ENCODE data around the gene HIP1.
"Not testable (repeated sequence)": the region's sequence is repeated elsewhere in the genome, so short reads cannot be mapped to it uniquely, and the experiment has no call there.

HIP1 gene

DNA sequence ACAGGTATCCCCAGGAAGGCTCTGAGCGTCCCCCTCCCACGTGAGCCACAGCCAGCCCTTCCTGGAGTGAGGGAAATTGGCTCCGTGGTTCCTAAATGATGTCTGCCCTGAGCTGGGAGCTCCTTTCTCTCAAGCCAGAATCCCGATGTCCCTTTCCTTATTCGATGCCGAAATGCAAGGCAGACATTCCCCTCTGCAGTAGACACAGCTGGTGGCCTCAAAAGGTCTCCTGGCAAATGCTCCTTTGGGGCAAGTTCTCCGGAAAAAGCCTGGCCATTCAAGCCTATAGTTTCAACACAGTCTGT is 98.9 kb downstream of the HIP1 start:
- DNase-seq (ENCODE audit: low spot score): peak; percentile 44

DNA sequence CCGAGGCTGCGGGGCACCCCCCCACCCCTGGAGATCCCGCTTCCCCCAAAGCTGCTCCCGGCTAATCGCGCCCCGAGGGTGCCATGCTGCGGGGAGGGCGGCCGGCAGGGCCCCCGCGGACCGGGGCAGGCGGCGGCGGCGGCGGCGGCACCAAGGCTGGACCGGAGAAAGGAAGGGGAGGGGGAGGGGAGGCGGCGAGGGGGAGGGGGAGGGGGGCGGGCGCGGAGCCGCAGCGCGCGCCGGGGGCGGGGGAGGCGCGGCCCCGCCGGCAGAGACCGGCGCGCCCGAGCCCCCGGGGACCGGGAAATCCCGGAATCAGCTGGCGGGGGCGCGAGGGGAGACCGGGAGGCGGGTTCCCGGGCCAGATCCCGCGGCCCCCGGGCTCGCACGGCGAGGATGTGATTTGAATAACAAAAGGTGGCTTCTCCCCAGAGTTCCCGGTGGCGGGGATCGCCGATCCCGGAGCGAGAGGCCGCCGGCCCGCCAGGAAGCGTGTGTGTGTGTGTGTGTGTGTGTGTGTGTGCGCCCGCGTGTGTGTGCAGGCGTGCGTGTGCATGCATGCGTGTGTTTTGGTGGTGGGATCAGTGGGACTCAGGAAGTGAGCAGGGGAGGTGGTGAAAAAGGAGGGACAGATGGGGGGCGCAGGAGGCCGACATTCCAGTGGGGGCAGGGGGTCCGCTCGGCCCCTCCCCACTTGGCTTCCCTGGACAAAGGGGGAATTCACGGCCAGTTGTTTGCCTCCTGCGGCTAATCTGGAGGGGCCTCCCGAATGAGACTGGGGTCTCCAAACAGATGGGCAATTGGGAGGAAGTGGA is 99.5 kb downstream of the HIP1 start:
- peak; percentile 18 for DNase-seq (ENCODE audit: low spot score)

DNA sequence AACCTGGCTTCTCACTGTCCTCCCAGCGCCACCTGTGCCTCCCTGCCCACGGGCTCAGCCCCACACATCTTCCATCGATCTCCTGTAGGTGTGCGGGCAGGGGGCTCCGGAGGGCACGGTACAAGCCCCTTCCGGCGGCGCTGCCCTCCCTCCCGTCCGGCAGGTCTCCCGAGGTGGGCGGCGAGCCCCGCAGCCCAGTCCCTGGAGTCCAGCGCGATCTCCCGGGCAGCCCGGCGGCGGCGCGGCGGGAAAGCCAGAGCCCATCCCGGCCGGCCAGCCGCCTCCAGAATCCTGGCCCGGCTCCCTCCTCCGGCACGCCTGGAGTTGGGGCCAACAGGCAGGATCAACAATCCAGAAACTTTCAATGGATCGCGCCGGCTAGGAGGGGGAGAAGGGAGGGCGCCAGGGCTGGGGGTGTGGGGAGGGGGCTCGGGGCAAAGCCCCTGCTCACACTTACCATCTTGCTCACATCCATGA is 100.1 kb downstream of the HIP1 start:
- peak; percentile 30 for DNase-seq (ENCODE audit: low spot score)

DNA sequence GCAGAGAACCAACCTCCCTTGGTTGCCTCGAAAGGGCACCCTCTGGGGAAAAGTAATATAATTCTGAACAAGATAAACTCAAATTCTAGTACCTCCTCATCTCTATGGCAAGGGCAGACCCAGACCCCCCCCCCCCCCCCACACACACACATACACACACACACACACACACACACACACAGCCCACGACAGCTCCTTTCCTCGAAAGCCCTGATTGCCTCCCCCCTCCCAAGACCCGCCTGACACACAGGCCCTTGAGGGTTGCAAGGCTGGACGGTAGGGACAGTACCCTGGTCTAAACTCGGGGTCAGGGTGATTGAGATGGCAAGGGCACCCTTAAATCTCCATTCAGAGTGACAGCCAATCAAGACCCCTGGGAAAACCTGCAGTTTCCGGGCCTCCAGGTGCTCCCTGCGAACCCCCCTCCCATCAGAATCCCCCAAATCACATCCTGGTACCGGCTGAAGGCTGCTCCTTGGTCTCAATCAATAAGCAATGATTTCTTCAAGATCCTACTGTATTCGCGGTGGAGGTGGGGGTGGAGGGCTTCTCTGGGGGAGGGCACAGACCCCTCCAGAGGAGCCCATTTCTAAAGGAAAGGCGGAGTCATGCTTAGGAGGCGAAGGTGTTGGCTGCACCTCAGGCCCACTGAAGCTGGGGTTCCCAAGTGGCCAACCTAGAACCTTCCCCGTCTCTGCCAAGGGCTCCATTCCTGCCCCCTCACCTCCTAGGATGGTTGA is 100.7 kb downstream of the HIP1 start:
- no peak for DNase-seq (ENCODE audit: low spot score)

DNA sequence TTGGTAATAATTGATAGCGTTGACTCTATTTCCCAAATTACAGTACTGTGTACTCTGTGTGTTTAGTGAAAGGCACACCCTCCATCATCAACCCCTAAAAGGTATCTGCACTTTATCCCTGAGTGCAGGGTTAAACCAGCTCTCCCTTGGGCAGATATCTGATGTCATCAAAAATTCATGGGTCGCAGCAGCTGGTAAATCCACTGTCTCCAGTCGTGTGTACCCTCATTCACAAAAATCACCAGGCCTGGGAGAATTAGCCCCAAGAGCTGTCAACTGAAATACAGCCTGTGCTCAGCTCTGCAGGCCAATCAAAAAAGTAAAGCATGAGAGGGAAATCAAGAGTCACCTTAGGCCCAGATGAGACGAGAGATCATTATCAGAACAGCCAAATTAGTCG is 103.7 kb downstream of the HIP1 start:
- no peak for DNase-seq (ENCODE audit: low spot score)

DNA sequence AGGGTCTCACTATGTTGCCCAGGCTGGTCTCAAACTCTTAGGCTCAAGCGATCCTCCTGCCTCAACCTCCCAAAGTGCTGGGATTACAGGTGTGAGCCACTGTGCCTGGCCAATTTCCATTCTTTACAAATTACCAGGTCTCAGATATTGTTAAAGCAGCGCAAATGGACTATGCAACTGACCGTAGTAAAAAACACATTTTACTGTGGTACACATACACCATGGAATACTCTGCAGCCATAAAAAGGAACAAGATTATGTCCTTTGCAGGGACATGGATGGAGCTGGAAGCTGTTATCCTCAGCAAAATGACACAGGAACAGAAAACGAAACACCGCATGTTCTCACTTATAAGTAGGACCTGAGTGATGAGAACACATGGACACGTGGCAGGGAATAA is 106.2 kb downstream of the HIP1 start:
- DNase-seq (ENCODE audit: low spot score): not testable (repeated sequence)

DNA sequence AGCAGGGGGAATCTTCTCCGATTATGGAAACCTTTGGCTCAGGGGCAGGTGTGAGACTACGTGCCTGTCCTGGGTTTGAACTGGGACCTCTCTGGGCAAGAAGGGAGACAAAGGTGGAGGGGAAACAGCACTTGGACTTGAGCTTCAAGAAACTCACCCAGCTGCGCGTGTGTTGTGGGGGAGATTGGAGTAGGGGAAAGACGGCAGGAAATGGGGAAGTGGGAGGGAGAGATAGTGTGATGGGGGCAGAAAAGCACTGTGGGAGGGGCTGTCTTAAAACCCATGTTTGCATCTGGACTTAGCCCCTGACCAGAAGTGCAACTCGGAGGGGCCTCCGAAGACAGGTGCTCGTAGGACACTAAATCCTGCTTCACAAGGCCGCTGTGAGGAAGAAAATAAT is 107.0 kb downstream of the HIP1 start:
- no peak for DNase-seq (ENCODE audit: low spot score)

DNA sequence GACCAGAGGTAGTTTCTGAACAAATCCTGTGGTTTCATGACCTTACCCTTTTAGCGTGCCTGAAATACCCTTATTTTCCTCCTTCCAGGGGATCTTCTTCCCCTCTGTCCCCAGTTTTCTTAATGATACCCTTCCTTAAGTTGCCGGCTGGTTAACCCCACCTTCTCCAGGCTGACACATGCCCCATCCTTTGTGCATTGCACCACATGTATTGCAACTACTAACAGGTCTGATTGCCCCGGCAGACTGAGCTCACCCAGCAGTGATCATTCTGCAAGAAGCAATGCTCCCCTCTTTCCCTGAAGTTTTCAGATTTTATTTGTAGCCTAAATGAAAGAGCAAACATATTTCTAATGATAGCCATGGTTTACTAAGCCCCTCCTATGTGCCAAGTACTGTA is 108.2 kb downstream of the HIP1 start:
- no peak for DNase-seq (ENCODE audit: low spot score)

DNA sequence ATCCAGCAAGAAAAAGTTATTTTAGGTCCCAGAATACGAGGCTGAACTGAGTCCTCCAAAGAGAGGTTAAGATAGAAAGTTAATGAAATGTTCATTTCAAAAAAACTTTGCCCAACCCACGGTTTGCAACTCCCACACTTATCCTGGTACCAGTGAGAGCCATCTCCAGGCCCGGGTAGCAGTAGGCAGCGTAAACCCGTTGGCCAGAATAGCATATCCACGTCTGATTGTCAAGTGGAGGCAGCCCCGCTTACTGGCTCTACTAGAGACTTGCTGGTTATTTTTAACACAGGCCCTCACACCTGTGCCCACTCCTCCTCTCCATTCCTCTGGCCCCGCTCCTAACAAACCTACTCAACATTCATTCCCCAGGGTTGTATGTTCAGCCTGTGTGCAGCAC is 109.7 kb downstream of the HIP1 start:
- DNase-seq (ENCODE audit: low spot score): no peak

DNA sequence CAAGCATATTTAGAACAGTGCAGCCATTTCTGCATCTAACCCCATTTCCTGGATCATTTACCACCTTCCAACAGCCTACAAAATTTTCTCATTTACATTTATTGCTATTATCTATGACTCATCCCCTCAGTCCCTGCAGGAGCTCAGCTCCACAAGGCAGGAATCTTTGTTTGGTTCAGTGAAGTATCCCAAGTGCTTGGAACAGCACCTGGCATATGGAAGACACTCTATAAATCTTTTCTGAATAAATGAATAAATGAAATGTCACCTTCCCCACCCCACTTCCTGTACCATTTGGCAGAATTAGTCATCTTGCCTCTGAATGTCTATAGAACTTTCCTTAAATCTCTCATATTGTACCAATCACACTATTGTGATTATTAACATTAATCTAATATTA is 110.7 kb downstream of the HIP1 start:
- no peak for DNase-seq (ENCODE audit: low spot score)

DNA sequence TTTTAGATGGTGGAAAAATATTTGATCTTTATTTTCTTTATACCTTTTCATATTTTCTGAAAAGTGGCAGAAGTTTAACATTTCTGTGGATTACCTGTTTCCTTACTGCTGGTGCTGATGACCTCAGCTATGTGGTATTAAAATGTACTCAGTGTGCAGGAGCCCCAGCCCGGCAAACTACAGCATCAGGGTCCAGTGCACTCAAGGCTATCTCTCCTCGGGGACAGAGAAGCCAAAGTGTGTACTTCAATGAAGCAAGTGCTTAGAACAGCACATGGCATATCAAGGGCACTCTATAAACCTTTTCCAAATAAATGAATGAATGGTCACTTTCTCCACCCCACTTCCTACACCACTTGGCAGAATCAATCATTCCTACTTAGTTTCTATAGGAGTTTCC is 111.8 kb downstream of the HIP1 start:
- no peak for DNase-seq (ENCODE audit: low spot score)

DNA sequence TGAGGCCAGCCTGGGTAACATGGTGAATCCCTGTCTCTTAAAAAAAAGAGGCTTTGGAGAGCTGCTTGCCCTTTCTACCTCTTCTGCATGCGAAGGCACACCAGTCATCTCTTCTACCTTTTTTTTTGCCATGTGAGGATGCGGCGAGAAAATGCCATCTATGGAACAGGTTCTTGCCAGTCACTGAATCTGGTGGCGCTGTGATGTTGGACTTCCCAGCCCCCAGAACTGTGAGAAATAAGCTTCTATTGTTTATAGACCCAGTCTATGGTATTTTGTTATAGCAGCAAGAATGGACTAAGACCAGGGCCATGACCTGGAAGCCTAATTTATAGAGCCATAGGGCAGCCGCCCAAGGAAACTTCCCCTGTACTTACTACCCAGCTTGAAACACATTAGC is 112.9 kb downstream of the HIP1 start:
- DNase-seq (ENCODE audit: low spot score): no peak

DNA sequence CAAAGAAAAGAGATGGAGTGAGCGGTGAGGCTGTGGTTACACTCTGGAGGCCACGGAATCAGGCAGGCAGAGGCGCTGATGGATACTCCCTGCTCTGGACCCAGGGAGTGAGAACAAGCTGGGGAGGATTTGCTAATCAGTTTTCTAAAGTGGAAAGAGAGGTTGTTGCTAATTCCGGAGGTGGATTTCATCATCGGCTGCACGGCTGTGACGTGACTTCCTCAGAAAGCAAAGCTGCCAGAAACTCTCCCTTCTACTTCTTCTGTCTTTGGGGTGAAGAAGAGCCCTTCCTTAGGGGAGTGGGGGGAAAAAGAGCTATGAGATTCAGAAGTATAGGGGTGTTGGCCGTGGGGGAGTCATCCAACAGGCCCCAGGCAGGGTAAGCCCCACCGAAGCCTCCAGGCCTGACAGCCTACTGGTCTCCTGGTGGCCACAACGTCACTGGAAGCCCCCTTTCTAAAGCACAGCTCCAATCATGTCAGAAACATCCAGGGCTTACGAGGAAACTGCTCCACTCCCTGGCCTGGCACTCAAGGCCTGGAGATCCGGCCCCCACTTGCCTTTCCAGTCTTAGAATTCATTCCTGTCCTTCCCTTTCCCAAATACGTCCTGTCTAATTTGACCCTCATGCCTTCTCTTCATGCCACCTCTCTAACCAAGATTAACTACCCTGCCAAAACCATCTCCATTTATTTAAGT is 114.5 kb downstream of the HIP1 start:
- DNase-seq (ENCODE audit: low spot score): no peak

DNA sequence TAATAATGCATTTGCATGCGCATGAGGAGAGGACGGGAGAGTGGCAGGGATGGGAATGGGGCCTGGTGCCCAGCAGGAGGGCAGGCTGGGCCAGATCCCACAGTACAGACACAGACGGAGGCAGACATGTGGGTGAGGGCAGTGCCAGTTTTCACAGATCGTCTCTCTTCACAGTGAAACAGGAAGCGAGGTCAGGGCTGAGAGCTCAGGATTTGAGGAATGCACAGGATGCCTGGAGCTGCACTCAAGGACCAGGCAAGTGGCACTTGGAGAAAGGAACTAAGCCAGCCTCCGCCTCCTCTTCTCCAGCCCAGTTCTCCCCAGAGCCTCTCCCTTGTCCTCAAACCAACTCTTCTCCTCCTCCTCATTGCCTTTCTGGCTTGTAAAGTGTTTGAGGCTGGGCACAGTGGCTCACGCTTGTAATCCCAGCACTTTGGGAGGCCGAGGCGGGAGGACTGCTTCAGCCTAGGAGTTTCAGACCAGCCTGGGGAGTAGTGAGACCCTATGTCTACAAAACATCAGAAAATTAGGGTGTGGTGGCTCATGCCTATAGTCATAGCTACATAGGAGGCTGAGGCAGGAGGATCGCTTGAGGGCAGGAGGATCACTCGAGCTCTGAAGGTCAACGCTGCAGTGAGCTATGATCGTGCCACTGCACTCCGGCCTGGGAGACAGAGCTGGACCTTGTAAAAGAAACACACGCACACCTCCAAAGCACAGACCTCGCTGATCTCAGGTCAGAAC is 115.2 kb downstream of the HIP1 start:
- peak; percentile 91 for DNase-seq (ENCODE audit: low spot score)

DNA sequence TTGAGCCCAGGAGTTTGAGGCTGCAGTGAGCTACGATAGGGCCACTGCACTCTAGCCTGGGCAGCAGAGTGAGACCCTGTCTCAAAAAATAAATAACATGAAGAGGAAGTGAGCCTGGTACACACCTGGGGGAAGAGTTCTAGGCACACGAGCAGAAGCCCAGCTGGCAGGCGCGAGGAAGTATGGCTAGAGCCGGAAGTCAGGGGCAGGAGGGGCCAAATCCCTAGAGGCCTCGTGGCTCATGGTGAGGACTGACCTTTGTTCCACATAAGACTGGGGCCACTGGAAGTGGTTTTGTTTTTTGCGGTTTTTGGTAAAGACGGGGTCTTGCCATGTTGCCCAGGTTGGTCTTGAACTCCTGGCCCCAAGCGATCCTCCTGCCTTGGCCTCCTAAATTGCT is 117.6 kb downstream of the HIP1 start:
- DNase-seq (ENCODE audit: low spot score): no peak

DNA sequence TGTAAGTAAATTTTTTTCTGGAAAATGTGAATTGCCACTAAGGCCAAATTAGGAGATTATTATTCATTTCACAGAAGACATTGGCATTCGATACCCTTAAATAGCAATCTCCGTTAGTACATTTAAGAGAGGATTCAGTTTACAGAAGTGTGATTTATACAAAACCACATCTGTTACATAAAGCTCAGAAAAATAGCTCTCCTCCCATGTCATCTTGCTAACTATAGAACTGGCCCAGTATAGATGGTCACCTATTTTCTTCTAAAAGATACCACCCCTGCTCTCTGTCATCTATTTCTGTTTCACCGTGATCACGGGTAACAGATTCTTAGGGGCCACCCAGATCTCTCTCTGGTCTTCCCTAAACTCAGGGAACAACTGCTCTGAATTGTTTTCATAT is 119.1 kb downstream of the HIP1 start:
- DNase-seq (ENCODE audit: low spot score): no peak

DNA sequence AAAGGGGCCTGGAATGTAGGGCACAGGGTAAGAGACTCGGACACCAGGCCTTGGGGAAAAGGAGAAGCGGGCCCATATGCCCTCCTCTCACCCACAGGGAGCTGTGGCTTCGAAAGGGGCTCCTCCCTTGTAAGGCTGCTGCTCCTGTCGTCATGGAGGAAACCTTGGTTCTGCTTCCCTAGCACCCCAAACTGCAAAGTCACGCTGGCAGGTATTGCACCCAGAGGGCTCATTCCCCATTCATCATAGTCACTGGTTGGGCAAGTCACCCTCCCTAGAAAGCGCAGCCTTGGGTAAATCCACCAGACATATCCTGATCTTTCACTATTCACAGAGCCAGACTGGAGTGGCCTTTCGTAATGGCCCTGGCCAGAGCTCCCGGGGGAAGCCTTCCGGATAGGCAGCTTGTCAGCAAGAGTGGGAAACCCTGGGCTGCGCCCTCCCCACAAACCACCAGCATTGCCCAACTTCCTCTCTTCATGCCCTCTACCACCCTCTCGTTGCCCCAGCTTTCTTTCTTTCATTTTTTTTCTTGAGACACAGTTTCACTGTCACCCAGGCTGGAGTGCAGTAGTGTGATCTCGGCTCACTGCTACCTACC is 121.0 kb downstream of the HIP1 start:
- no peak for DNase-seq (ENCODE audit: low spot score)

DNA sequence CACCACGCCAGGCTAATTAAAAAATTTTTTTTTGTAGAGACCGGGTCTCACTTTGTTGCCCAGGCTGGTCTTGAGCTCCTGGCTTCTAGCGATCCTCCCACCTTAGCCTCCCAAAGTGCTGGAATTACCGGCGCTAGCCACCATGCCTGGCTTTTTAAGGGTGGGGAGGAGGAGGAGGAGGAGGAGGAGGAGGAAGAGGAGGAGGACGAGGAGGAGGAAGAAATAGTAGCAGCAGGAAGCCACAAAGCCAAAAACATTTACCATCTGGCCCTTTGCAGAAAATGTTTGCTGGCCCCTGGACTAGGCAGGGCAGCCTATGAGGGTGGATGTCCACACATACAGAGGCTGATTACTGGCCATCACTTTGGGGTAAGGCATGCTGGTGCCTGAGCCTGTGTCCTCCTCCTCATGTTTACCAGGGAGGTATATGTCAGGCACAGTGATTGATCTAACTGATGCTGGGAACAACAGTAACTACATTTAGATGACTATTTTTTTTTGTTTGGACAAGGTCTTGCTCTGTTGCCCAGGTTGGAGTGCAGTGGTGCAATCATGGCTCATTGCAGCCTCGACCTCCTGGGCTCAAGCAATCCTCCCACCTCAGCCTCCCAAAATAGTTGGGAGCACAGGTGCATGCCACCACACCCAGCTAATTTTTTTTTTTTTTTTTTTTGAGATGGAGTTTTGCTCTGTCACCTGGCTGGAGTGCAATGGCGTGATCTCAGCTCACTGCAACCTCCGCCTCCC is 122.1 kb downstream of the HIP1 start:
- DNase-seq (ENCODE audit: low spot score): no peak

DNA sequence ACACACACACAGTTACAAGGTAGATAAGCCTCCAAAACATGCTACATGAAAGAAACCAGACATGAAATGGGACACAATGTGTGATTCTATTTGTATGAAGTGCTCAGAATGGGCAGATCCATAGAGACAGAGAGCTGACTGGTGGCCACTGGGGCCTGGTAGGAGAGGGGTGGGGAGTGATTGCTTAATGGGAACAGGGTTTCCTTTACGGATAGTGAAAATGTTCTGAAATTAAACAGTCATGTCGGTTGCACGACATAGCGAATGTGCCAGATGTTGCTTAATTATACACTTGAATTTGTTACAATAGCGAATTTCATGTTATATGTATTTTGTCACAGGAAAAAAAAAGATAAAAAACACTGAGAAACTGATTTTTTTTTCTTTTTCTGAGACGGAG is 124.3 kb downstream of the HIP1 start:
- DNase-seq (ENCODE audit: low spot score): no peak

DNA sequence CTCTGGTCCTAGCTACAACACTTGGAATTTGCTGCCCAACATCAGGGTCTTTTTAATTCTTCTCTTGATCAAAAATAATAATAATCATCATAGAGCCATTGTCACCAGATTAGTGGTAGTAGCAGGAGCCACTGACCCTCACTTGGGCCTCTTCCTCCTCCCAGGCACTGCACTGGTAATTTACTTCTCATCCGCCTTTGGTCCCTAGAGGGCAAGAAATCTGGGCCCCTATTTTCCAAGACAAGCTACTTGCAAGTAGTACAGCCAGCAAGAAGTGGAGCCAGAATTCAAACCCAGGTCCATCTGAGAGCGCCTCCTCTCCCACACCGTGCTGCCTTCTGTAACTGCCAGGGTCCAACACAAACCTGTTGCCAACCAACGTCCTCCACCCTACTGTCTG is 125.4 kb downstream of the HIP1 start:
- no peak for DNase-seq (ENCODE audit: low spot score)

DNA sequence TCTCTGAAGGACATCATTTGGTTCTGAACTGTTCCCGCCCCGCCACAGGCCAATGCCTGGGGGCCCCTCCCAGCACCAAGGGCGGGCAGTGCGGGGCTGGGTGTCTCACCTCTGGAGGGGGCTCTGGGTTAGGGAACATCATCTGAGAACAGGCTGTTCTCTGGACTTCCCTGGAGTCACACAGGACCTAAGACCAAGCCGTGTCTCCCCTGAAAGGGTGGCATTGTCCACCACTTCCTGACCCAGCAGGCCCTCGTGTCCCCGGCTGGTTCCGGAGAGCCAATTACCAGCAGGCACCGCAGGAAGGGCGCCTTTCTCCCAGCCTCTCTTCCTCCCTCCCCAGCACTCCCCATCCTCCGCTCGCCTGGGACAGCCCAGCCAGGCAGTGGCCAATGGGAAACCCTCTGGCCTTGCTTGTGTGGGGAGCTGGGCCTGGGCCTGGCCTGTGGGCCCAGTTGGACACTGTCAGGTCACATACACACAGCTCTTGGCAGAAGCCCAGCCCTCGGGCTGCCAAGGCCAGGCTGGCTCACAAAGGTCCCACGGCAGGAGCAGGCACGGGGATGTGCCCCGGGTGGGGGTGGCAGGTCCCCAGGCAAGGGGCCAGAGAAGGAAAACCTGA is 127.1 kb downstream of the HIP1 start:
- DNase-seq (ENCODE audit: low spot score): peak; percentile 94

All from cerebellar cortex (tissue), 1 donor.